H1 (cell line): ENCODE data around the gene SEMA4F. TPM values are rescaled to one million over a fixed set of nuclear protein-coding genes. Genes with fewer than 3 reads are reported as not detected.

ENCODE experiments used
- ASH2L ChIP-seq: fragments of 200-600, 300-600 bp; sonication (generic); IDR thresholded peaks from one replicate; pipeline ENCODE4 v1.7.1; 2017; ENCODE audit warnings: low read length
- BCL11A ChIP-seq, 2 experiments: IDR thresholded peaks; one replicate each; pipeline ENCODE4 v1.6.1; 2011; ENCODE audit warnings: low read depth in 2 of 2, low read length in 2 of 2, mild to moderate bottlenecking in 2 of 2
- CBX8 ChIP-seq: fragments of 300-800, 300-1000 bp; sonication (generic); IDR thresholded peaks from 2 replicates; pipeline ENCODE4 v1.7.1; 2016; ENCODE audit warnings: low read depth, low read length, borderline replicate concordance
- CHD7 ChIP-seq: fragments of 300-600 bp; sonication (generic); IDR thresholded peaks from 2 replicates; pipeline ENCODE4 v1.7.1; 2012; ENCODE audit warnings: low read length, moderate library complexity, mild to moderate bottlenecking, inconsistent platforms; ENCODE audit not compliant: insufficient replicate concordance
- E2F6 ChIP-seq: IDR thresholded peaks from 2 replicates; pipeline ENCODE4 v1.6.1; 2012; ENCODE audit warnings: inconsistent platforms
- HDAC6 ChIP-seq: IDR thresholded peaks from one replicate; pipeline ENCODE4 v1.7.1; 2012; ENCODE audit warnings: low read depth, mild to moderate bottlenecking, inconsistent platforms, low read length, moderate library complexity
- PHF8 ChIP-seq: fragments of 200-600 bp; sonication (generic); conservative IDR thresholded peaks from 2 replicates; pipeline ENCODE4 v1.7.1; 2012; ENCODE audit warnings: low read depth, mild to moderate bottlenecking, inconsistent platforms, low read length, moderate library complexity
- SIRT6 ChIP-seq: IDR thresholded peaks from one replicate; pipeline ENCODE4 v1.7.1; 2012; ENCODE audit warnings: low read length, inconsistent platforms
- SRF ChIP-seq: IDR thresholded peaks from 2 replicates; pipeline ENCODE4 v1.6.1; 2011; ENCODE audit warnings: mild to moderate bottlenecking, low read depth, low read length, moderate library complexity
- TAF7 ChIP-seq: optimal IDR thresholded peaks from 2 replicates; pipeline ENCODE3; 2011; ENCODE audit warnings: low read depth, mild to moderate bottlenecking, inconsistent platforms, low read length, moderate library complexity, borderline replicate concordance
- TCF12 ChIP-seq: IDR thresholded peaks from 2 replicates; pipeline ENCODE4 v1.6.1; 2011; ENCODE audit warnings: low read depth, mild to moderate bottlenecking, low read length
- polyA plus RNA-seq, 7 experiments: library from polyadenylated mRNA; depleted of rRNA in 3 of 7; stranded (reverse) in 5 of 7; unstranded in 2 of 7; fragments of >200 nt in 5 of 7; fragments of 200-250 nt in 2 of 7; gene quantifications; 1 replicate in 5 of 7; 2 replicates in 1 of 7; 4 replicates in 1 of 7; pipeline versions ENCODE4 v1.2.1 to v1.2.3, GENCODE V29; 2011 to 2013; ENCODE audit warnings: missing spikeins in 2 of 7, mixed read lengths in 2 of 7
- total RNA-seq: library from RNA; stranded (reverse); fragmentation: NEBNext Ultra II Directional; extraction: Animal tissue kit (Norgen Biotek cat#: 25700); gene quantifications from 2 replicates; pipeline ENCODE4 v1.2.1, GENCODE V29; 2021

SEMA4F gene
- total and polyA plus RNA-seq, 2 of the 8 experiments (the other 6 are each of a cell fraction or from before 2014, with no cell fraction given), result 3.3 to 3.4 TPM

DNA sequence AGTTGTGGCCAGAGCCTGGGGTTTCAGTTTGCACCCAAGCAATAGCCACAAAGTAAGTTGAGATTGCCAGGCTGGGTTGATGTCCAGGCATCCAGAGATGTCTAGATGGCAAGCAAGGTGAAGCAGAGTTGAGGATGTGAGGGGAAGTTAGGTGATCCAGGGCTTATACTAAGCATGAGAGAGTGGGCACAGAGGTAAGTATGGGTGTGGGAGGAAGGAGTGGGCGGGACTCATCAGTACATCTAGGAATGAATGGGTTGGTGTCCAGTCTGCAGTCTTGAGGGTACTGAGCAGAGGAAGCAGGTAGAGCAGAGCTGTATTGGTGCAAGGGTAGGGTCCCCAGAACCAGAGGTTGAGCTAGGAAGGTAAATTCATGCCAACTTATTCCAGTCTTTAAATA, 1.5 kb downstream of the SEMA4F start (continued):
- no peak for TF ChIP-seq CHD7
- no peak for TF ChIP-seq BCL11A (IDR thresholded peaks at IDR 0.05; ENCODE audit: low read depth in 2 of 2, low read length in 2 of 2)
- no peak for TF ChIP-seq PHF8
- no peak for TF ChIP-seq TAF7
- no peak for TF ChIP-seq SIRT6
- TF ChIP-seq E2F6, result no peak
- no peak for TF ChIP-seq SRF
- TF ChIP-seq ASH2L, result no peak
- no peak for TF ChIP-seq TCF12
- TF ChIP-seq CBX8, result no peak
- no peak for TF ChIP-seq HDAC6
- TF ChIP-seq, all 59 proteins: peak for 0
